Neutrophil (primary cell): ENCODE results near the gene KPNA3.
"Not testable (repeated sequence)": the region's sequence is repeated elsewhere in the genome, so short reads cannot be mapped to it uniquely, and the experiment has no call there.

Experiments used
- H3K27ac ChIP-seq: fragments of 200-600 bp; sonication (generic); 2 replicates; pipeline ENCODE4 v1.5.1; 2016; ENCODE audit warnings: mild to moderate bottlenecking, moderate library complexity
- H3K27me3 ChIP-seq: fragments of 200-600 bp; sonication (generic); 2 replicates; pipeline ENCODE4 v1.6.0; 2016; ENCODE audit warnings: mild to moderate bottlenecking
- H3K36me3 ChIP-seq: fragments of 200-600 bp; sonication (generic); 2 replicates; pipeline ENCODE4 v1.5.1; 2017
- H3K4me1 ChIP-seq, 2 experiments: fragments of 200-600 bp in 1 of 2; sonication (generic) in 1 of 2; 1 replicate in 1 of 2; 2 replicates in 1 of 2; pipeline versions ENCODE4 v1.5.1 to v1.6.1; 2013 to 2016; ENCODE audit warnings: low read depth in 1 of 2, low read length in 1 of 2, mild to moderate bottlenecking in 1 of 2, moderate library complexity in 1 of 2; ENCODE audit not compliant: control insufficient read depth in 1 of 2, insufficient read depth in 1 of 2
- H3K4me3 ChIP-seq, 2 experiments: fragments of 200-600 bp in 1 of 2; sonication (generic) in 1 of 2; 1 replicate in 1 of 2; 2 replicates in 1 of 2; pipeline ENCODE4 v1.5.1; 2013 to 2016; ENCODE audit warnings: low read depth in 1 of 2, low read length in 1 of 2, mild to moderate bottlenecking in 1 of 2, moderate library complexity in 1 of 2
- H3K9me3 ChIP-seq: fragments of 200-600 bp; sonication (generic); 2 replicates; pipeline ENCODE4 v1.5.1; 2016
- CTCF ChIP-seq: fragments of 200-600 bp; sonication (generic); IDR thresholded peaks from 2 replicates; pipeline ENCODE4 v1.5.1; 2016; ENCODE audit warnings: antibody characterized with exemption

KPNA3 gene

DNA sequence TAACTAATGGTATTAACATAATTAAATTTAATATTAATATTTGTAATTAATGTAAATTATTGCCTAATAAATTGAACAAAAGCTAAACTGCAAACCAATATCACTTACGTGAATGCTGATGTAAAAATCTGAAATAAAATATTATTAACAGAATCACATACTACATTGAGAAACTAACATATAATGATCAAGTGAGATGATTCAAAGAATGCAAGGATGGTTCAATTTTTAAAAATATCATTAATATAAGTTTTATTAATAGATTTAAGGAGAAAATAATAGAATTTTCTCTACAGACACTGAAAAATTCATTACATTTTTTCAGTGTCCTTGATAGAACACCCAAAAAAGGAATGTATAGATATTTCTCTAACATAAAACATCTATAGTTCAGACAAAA, 77.7 kb downstream of the KPNA3 start:
- Histone ChIP-seq H3K4me3 (no peak overlapping the region), H3K4me1 (no peaks in the 10 kb centered on the region), H3K27ac (no peak overlapping the region), H3K27me3 (no peaks in the 10 kb centered on the region), H3K9me3 (no peaks in the 10 kb centered on the region), H3K36me3 (peaks cover 25% of the 10 kb centered on the region)
- no peak for TF ChIP-seq CTCF

- peaks cover 23% of the 10 kb centered on the region for H3K36me3 ChIP-seq
- H3K27ac ChIP-seq: no peak overlapping the region
- TF ChIP-seq CTCF: no peak
- no peaks in the 10 kb centered on the region for H3K4me1 ChIP-seq
- H3K9me3 ChIP-seq: no peaks in the 10 kb centered on the region
- H3K4me3 ChIP-seq: no peak overlapping the region
- H3K27me3 ChIP-seq: no peaks in the 10 kb centered on the region
Measured at GRCh38 chr13:49711218-49711863, 81.1 kb downstream of the KPNA3 start.

DNA sequence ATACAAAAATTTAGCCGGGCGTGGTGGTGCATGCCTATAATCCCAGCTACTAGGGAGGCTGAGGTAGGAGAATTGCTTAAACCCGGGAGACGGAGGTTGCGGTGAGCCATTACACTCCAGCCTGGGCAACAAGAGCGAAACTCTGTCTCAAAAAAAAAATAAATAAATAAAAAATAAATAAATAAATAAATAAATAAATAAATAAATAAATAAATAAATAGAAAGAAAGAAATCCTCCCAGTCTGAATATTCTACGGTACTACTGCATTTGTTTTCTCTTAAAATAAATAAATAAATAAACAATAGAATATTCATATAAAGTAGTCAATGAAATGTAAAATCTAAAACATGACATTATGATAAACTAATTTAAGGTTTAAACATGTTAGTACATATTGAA, 88.2 kb downstream of the KPNA3 start:
- not testable (repeated sequence) for H3K27me3 ChIP-seq, H3K9me3 ChIP-seq, H3K4me3 ChIP-seq, H3K27ac ChIP-seq, H3K4me1 ChIP-seq
- peaks cover 51% of the 10 kb centered on the region for H3K36me3 ChIP-seq

DNA sequence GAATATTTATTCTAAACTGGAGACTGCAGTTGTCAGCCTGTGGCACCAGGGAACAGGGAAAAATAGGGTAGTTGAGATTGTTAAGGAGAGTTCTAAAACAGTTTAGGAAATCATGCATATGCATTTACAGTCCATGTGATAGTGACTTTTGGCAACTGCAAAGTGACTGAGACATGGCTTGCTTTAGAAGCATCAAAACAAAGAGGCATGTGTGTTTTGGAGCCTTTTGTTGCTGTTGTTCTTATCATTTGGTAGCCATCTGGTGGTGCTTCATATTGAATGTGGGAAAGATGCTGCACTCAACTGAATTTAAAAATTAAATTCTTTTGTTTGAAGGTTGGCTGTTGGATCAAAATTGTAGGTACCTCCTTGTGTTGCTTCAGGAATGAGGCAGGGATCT, 91.0 kb downstream of the KPNA3 start:
- Histone ChIP-seq H3K27ac (no peak overlapping the region), H3K27me3 (no peaks in the 10 kb centered on the region), H3K9me3 (no peaks in the 10 kb centered on the region), H3K36me3 (peaks cover 38% of the 10 kb centered on the region), H3K4me3 (no peak overlapping the region), H3K4me1 (no peaks in the 10 kb centered on the region)
- TF ChIP-seq CTCF: no peak

DNA sequence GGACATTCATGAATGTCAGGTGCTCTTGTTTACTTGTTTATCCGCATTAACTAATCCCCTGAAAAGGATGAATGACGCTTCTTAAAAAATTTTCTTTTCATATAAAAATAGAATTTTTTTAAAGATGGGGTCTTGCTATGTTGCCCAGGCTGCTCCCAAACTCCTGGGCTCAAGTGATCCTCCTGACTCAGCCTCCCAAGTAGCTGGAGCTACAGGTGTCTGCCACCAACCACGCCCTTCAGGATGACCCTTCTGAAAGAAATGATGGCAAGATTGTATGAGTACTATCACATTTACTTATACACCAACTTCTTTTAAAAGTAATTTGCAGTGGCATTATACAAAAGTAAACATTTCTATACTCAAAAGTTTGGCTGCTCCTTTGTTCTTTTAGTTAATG, 95.0 kb downstream of the KPNA3 start:
- Histone ChIP-seq H3K36me3 (peaks cover 18% of the 10 kb centered on the region), H3K27ac (no peak overlapping the region), H3K4me3 (no peak overlapping the region), H3K9me3 (no peaks in the 10 kb centered on the region), H3K4me1 (no peaks in the 10 kb centered on the region), H3K27me3 (no peaks in the 10 kb centered on the region)
- TF ChIP-seq CTCF: no peak

GRCh38 chr13:49694446-49694845, 98.0 kb downstream of the KPNA3 start:
- peaks cover 16 to 18% of the 10 kb centered on the region in 2 experiments for H3K4me1 ChIP-seq
- no peaks in the 10 kb centered on the region for H3K9me3 ChIP-seq
- H3K27ac ChIP-seq: no peak overlapping the region
- no peak overlapping the region for H3K4me3 ChIP-seq
- H3K36me3 ChIP-seq: no peaks in the 10 kb centered on the region
- no peak for TF ChIP-seq CTCF
- no peaks in the 10 kb centered on the region for H3K27me3 ChIP-seq
